ENCODE data around the gene ITGAX. TPM values are rescaled to one million over a fixed set of nuclear protein-coding genes. Genes with fewer than 3 reads are reported as not detected.

The ITGAX gene
- total and polyA plus RNA-seq, 4 donors = 1.1 to 9.6 (median 1.9) TPM

DNA sequence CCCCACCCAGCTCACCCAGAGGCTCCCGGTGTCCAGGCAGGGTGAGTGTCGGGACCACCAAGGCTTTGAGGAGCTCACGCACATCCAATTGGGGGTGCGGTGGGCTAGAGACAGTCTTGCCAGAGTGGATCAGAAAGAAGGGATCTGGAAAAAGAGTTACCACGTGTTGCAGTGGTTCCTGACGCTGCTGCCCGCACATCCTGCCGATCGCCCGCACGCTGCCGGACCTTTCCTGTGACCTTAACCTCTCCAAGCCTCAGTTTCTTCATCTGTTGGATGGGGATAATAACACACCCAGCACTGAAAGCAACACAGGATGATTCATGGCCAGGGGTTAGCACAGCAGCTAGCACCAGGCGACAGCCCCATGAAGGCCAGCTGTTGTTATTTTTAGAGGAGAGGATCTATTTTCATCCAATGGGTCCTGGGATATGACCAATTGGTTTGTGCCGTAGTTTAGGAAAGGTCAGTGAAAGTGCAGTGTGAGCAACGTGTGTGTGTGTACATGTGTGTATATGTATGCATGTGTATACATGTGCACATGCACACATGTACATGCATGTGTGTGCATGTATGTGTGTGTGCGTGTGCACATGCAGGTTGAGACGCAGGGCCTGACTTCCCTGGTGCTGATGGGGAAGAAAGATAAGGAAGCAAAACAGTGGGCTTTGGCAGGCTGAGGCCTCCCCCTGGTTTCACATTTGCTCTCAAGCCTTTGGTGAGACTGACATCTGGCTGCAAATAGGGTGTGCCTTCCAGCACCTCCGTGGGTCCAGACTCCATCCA is 2.5 kb downstream of the ITGAX start (continued):
- TF ChIP-seq MAX (IDR thresholded peaks at IDR 0.05) (no peak), NR2F2 (IDR thresholded peaks at IDR 0.05) (no peak), RXRA (IDR thresholded peaks at IDR 0.05) (no peak), RAD21 (IDR thresholded peaks at IDR 0.05) (no peak), HNF4A (conservative IDR thresholded peaks at IDR 0.05) (no peak)

- H3K36me3 ChIP-seq (ENCODE audit: control insufficient read depth in 4 of 4, insufficient read depth in 3 of 4, low read depth in 1 of 4, low read length in 3 of 4) = no peaks in the 10 kb centered on the region
- TF ChIP-seq FOXA1 (IDR thresholded peaks at IDR 0.05) = no peak
- TF ChIP-seq MAX (IDR thresholded peaks at IDR 0.05) = no peak
- TF ChIP-seq, protein P1, sequence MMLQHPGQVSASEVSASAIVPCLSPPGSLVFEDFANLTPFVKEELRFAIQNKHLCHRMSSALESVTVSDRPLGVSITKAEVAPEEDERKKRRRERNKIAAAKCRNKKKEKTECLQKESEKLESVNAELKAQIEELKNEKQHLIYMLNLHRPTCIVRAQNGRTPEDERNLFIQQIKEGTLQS (IDR thresholded peaks at IDR 0.05) = no peak
- TF ChIP-seq EGR1 (IDR thresholded peaks at IDR 0.05; ENCODE audit: low read depth in 2 of 2) = no peak
- TF ChIP-seq JUND (IDR thresholded peaks at IDR 0.05) = no peak
- H3K27ac ChIP-seq (ENCODE audit: low read depth in 1 of 2, low read length in 2 of 2) = no peak overlapping the region
- no peak overlapping the region for H3K4me3 ChIP-seq (ENCODE audit: low read depth in 1 of 3, low read length in 3 of 3)
- H3K9ac ChIP-seq (ENCODE audit: low read depth in 1 of 2, low read length in 2 of 2) = no peak overlapping the region
- H3K9me3 ChIP-seq (ENCODE audit: control insufficient read depth in 4 of 4, low read length in 3 of 4) = no peaks in the 10 kb centered on the region
- DNase-seq (ENCODE audit: low spot score) = no peak
- H3K4me1 ChIP-seq (ENCODE audit: control insufficient read depth in 4 of 4, insufficient read depth in 4 of 4, low read length in 3 of 4) = peaks cover 0 to 2% (median 0%) of the 10 kb centered on the region in 4 donors
- no peaks in the 10 kb centered on the region for H3K27me3 ChIP-seq (ENCODE audit: control insufficient read depth in 4 of 4, insufficient read depth in 4 of 4, low read length in 3 of 4)
- WGBS = 87% methylated on average over 7 of the region's 7 CpGs
Measured at GRCh38 chr16:31360251-31360650, 5.3 kb downstream of the ITGAX start.

DNA sequence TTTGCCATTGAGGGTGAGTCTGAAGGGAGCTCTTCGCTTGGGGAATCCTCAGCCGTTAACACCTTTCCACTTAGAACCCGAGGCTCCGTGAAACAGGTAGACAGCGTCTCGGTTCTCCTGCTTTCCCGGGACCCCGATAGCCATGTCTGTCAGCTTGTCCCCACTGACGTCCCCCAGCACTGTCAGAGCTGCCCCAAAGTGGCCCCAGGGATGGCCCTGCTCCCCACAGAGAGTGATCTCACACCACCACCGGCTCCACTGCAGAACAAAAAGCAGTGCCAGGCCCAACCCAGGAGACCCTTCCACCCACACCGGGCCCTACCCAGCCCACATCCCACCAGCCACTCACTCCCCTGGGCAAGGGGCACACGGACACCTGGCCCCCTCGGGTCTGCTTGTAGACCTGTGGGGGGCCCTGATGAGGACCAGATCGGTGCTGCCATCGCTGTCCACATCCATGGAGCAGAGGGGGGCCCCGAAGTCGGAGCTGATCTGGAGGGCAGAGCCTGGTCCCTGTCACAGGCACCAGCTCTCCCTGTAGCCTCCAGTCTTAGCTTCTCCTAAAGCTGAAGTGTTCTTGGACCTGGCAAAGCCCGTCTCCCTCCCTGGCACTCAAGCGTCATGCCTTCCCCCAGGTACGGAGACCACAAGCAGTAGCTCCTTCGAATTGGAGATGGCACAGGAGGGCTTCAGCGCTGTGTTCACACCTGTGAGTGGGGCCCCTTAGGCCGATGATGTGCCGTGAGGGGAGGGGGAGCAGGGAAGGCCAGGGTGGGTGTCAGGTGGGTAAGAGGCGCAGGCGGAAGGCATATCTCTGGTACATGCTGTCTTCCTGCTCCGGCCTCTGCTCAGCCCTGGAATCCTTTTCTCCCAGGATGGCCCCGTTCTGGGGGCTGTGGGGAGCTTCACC is 6.5 kb downstream of the ITGAX start:
- Histone ChIP-seq H3K4me3 (ENCODE audit: low read depth in 1 of 3, low read length in 3 of 3) (no peak overlapping the region), H3K4me1 (ENCODE audit: control insufficient read depth in 4 of 4, insufficient read depth in 4 of 4, low read length in 3 of 4) (peaks cover 0 to 2% (median 0%) of the 10 kb centered on the region in 4 donors), H3K9ac (ENCODE audit: low read depth in 1 of 2, low read length in 2 of 2) (no peak overlapping the region), H3K27ac (ENCODE audit: low read depth in 1 of 2, low read length in 2 of 2) (no peak overlapping the region), H3K36me3 (ENCODE audit: control insufficient read depth in 4 of 4, insufficient read depth in 3 of 4, low read depth in 1 of 4, low read length in 3 of 4) (no peaks in the 10 kb centered on the region), H3K27me3 (ENCODE audit: control insufficient read depth in 4 of 4, insufficient read depth in 4 of 4, low read length in 3 of 4) (no peaks in the 10 kb centered on the region), H3K9me3 (ENCODE audit: control insufficient read depth in 4 of 4, low read length in 3 of 4) (no peaks in the 10 kb centered on the region)
- no peak for TF ChIP-seq GABPA (IDR thresholded peaks at IDR 0.05 in 1 of 2, conservative IDR thresholded peaks at IDR 0.05 in 1 of 2)
- TF ChIP-seq ZBTB33 (IDR thresholded peaks at IDR 0.05) = no peak
- TF ChIP-seq, protein P2, sequence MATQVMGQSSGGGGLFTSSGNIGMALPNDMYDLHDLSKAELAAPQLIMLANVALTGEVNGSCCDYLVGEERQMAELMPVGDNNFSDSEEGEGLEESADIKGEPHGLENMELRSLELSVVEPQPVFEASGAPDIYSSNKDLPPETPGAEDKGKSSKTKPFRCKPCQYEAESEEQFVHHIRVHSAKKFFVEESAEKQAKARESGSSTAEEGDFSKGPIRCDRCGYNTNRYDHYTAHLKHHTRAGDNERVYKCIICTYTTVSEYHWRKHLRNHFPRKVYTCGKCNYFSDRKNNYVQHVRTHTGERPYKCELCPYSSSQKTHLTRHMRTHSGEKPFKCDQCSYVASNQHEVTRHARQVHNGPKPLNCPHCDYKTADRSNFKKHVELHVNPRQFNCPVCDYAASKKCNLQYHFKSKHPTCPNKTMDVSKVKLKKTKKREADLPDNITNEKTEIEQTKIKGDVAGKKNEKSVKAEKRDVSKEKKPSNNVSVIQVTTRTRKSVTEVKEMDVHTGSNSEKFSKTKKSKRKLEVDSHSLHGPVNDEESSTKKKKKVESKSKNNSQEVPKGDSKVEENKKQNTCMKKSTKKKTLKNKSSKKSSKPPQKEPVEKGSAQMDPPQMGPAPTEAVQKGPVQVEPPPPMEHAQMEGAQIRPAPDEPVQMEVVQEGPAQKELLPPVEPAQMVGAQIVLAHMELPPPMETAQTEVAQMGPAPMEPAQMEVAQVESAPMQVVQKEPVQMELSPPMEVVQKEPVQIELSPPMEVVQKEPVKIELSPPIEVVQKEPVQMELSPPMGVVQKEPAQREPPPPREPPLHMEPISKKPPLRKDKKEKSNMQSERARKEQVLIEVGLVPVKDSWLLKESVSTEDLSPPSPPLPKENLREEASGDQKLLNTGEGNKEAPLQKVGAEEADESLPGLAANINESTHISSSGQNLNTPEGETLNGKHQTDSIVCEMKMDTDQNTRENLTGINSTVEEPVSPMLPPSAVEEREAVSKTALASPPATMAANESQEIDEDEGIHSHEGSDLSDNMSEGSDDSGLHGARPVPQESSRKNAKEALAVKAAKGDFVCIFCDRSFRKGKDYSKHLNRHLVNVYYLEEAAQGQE (IDR thresholded peaks at IDR 0.05) = no peak
- TF ChIP-seq MAX (IDR thresholded peaks at IDR 0.05) = no peak
- 78% methylated on average over 28 of the region's 28 CpGs for WGBS
- no peak for DNase-seq (ENCODE audit: low spot score)

Measured in liver (tissue), 9 donors.